Measurements from ENCODE around the gene PRDM5. TPM values are rescaled to one million over a fixed set of nuclear protein-coding genes. Genes with fewer than 3 reads are reported as not detected.

PRDM5 gene
- total and polyA plus RNA-seq, 2 donors (not counting 1 experiment from before 2014, with no cell fraction given), result 8.6 to 19.0 TPM

DNA sequence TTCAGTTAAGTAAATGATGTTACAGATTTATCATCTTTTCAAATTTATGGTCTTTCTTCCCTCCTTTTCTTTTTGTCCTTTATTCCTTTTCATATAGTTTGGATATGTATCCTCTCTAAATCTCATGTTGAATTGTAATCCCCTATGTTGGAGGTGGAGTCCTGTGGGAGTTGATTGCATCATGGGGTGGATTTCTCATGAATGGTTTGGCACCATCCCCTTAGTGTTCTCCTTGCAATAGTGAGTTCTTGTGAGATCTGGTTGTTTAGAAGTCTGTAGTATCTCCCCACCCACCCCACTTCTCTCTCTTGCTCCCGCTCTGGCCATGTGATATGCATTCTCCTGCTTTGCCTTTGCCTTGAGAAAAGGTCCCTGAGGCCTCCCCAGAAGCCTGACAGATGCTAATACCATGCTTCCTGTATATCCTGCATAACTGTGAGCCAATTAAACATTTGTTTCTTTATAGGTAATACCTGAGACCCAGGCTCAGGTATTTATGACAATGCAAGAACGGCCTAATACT is 236.7 kb downstream of the PRDM5 start:
- H3K4me3 ChIP-seq (replicated peaks in 1 of 4; ENCODE audit: control extremely low read depth in 1 of 4, insufficient read depth in 1 of 4, low read depth in 3 of 4, low read length in 4 of 4), result no peak overlapping the region
- H3K79me2 ChIP-seq (ENCODE audit: control insufficient read depth, insufficient read depth, low read length), result no peaks in the 10 kb centered on the region
- H2AFZ ChIP-seq (ENCODE audit: low read length), result no peak overlapping the region
- H3K27ac ChIP-seq (ENCODE audit: insufficient read depth, low read length), result no peak overlapping the region
- peak in 1 of 2 donors; percentile 57 for DNase-seq (ENCODE audit: low read depth in 2 of 2)
- H3K4me1 ChIP-seq (ENCODE audit: control insufficient read depth, extremely low read depth, insufficient read depth, low read length), result no peaks in the 10 kb centered on the region
- H3K4me2 ChIP-seq (ENCODE audit: extremely low read depth, insufficient read depth, low read length), result no peak overlapping the region
- no peaks in the 10 kb centered on the region for H3K27me3 ChIP-seq (ENCODE audit: control insufficient read depth, insufficient read depth, low read length)
- H3K36me3 ChIP-seq (ENCODE audit: control insufficient read depth, insufficient read depth, low read length), result no peaks in the 10 kb centered on the region
- no peaks in the 10 kb centered on the region for H3K9me3 ChIP-seq (ENCODE audit: control insufficient read depth, insufficient read depth, low read depth, low read length)
- H3K9ac ChIP-seq (ENCODE audit: insufficient read depth, low read length), result no peak overlapping the region
- TF ChIP-seq, protein P1, sequence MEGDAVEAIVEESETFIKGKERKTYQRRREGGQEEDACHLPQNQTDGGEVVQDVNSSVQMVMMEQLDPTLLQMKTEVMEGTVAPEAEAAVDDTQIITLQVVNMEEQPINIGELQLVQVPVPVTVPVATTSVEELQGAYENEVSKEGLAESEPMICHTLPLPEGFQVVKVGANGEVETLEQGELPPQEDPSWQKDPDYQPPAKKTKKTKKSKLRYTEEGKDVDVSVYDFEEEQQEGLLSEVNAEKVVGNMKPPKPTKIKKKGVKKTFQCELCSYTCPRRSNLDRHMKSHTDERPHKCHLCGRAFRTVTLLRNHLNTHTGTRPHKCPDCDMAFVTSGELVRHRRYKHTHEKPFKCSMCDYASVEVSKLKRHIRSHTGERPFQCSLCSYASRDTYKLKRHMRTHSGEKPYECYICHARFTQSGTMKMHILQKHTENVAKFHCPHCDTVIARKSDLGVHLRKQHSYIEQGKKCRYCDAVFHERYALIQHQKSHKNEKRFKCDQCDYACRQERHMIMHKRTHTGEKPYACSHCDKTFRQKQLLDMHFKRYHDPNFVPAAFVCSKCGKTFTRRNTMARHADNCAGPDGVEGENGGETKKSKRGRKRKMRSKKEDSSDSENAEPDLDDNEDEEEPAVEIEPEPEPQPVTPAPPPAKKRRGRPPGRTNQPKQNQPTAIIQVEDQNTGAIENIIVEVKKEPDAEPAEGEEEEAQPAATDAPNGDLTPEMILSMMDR (conservative IDR thresholded peaks at IDR 0.05 in 1 of 2, IDR thresholded peaks at IDR 0.05 in 1 of 2; ENCODE audit: low read depth in 1 of 2, low read length in 2 of 2), result no peak
- H4K20me1 ChIP-seq (ENCODE audit: control insufficient read depth, extremely low read depth, insufficient read depth, low read length), result no peaks in the 10 kb centered on the region

DNA sequence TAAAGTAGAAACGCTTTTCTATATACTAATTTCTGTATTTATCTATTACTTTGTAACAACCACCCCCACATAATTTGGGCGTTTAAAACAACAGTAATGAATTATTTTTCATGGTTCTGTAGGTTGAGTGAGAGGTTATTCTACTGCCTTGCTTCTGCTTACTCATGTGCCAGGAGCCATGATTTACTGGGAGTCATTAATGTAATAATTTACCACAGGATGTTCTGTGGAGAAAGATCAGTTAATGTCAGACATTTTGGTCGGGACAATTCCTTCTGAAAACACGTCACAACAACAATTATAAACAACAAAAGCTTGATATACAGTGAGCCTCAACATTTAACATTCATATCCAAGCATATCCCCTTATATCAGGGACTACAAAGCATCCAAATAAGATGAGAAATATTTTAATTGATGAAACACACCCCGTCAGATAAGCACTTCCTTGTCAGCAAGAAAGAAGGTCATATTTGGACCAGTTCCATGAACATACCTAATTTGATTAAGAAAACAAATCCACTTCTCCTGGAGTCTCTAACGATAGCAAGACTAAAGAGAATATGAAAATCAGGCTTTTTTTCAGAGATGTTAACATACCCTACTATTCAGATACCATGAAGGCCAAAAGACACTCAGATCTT is 238.5 kb downstream of the PRDM5 start:
- Histone ChIP-seq H2AFZ (ENCODE audit: low read length) (no peak overlapping the region), H4K20me1 (ENCODE audit: control insufficient read depth, extremely low read depth, insufficient read depth, low read length) (no peaks in the 10 kb centered on the region), H3K9me3 (ENCODE audit: control insufficient read depth, insufficient read depth, low read depth, low read length) (no peaks in the 10 kb centered on the region), H3K4me2 (ENCODE audit: extremely low read depth, insufficient read depth, low read length) (no peak overlapping the region), H3K9ac (ENCODE audit: insufficient read depth, low read length) (no peak overlapping the region), H3K27ac (ENCODE audit: insufficient read depth, low read length) (no peak overlapping the region), H3K27me3 (ENCODE audit: control insufficient read depth, insufficient read depth, low read length) (no peaks in the 10 kb centered on the region), H3K4me3 (replicated peaks in 1 of 4; ENCODE audit: control extremely low read depth in 1 of 4, insufficient read depth in 1 of 4, low read depth in 3 of 4, low read length in 4 of 4) (no peak overlapping the region), H3K4me1 (ENCODE audit: control insufficient read depth, extremely low read depth, insufficient read depth, low read length) (no peaks in the 10 kb centered on the region), H3K36me3 (ENCODE audit: control insufficient read depth, insufficient read depth, low read length) (no peaks in the 10 kb centered on the region), H3K79me2 (ENCODE audit: control insufficient read depth, insufficient read depth, low read length) (no peaks in the 10 kb centered on the region)
- no peak for DNase-seq (ENCODE audit: low read depth in 2 of 2)
- TF ChIP-seq, protein P1 (conservative IDR thresholded peaks at IDR 0.05 in 1 of 2, IDR thresholded peaks at IDR 0.05 in 1 of 2; ENCODE audit: low read depth in 1 of 2, low read length in 2 of 2), result no peak
- TF ChIP-seq EZH2 (IDR thresholded peaks at IDR 0.05; ENCODE audit: low read length, missing control alignments), result no peak

DNA sequence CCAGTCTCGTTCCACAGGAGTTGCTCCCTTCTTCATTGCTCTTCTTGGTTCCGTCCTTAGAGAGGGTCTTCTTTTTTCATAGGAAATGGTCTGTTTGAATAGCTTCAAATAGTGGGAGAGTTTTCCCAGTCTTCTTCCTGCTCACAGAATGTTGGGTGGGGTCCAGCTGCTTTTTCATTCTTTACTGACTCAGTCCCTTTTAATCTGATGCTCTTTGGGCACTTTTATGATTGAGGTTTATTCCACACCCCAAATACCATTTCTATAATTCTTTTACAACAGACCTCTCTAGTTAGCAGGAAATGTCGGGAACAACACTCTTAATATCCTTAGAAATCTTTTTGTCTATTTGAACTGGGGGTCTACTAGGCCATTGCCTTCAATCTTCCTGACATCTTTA is 239.5 kb downstream of the PRDM5 start:
- no peak for TF ChIP-seq EZH2 (IDR thresholded peaks at IDR 0.05; ENCODE audit: low read length, missing control alignments)
- TF ChIP-seq, protein P1 (conservative IDR thresholded peaks at IDR 0.05 in 1 of 2, IDR thresholded peaks at IDR 0.05 in 1 of 2; ENCODE audit: low read depth in 1 of 2, low read length in 2 of 2), result no peak
- no peaks in the 10 kb centered on the region for H3K36me3 ChIP-seq (ENCODE audit: control insufficient read depth, insufficient read depth, low read length)
- no peak overlapping the region for H2AFZ ChIP-seq (ENCODE audit: low read length)
- H4K20me1 ChIP-seq (ENCODE audit: control insufficient read depth, extremely low read depth, insufficient read depth, low read length), result no peaks in the 10 kb centered on the region
- H3K9me3 ChIP-seq (ENCODE audit: control insufficient read depth, insufficient read depth, low read depth, low read length), result no peaks in the 10 kb centered on the region
- H3K4me3 ChIP-seq (replicated peaks in 1 of 4; ENCODE audit: control extremely low read depth in 1 of 4, insufficient read depth in 1 of 4, low read depth in 3 of 4, low read length in 4 of 4), result no peak overlapping the region
- H3K4me1 ChIP-seq (ENCODE audit: control insufficient read depth, extremely low read depth, insufficient read depth, low read length), result no peaks in the 10 kb centered on the region
- H3K9ac ChIP-seq (ENCODE audit: insufficient read depth, low read length), result no peak overlapping the region
- H3K79me2 ChIP-seq (ENCODE audit: control insufficient read depth, insufficient read depth, low read length), result no peaks in the 10 kb centered on the region
- DNase-seq (ENCODE audit: low read depth in 2 of 2), result peak in 1 of 2 donors; percentile 49
- H3K27me3 ChIP-seq (ENCODE audit: control insufficient read depth, insufficient read depth, low read length), result no peaks in the 10 kb centered on the region
- H3K27ac ChIP-seq (ENCODE audit: insufficient read depth, low read length), result no peak overlapping the region
- no peak overlapping the region for H3K4me2 ChIP-seq (ENCODE audit: extremely low read depth, insufficient read depth, low read length)

Data from fibroblast of lung (primary cell).